Measurements from ENCODE around the gene FOXP4.

The FOXP4 gene

DNA sequence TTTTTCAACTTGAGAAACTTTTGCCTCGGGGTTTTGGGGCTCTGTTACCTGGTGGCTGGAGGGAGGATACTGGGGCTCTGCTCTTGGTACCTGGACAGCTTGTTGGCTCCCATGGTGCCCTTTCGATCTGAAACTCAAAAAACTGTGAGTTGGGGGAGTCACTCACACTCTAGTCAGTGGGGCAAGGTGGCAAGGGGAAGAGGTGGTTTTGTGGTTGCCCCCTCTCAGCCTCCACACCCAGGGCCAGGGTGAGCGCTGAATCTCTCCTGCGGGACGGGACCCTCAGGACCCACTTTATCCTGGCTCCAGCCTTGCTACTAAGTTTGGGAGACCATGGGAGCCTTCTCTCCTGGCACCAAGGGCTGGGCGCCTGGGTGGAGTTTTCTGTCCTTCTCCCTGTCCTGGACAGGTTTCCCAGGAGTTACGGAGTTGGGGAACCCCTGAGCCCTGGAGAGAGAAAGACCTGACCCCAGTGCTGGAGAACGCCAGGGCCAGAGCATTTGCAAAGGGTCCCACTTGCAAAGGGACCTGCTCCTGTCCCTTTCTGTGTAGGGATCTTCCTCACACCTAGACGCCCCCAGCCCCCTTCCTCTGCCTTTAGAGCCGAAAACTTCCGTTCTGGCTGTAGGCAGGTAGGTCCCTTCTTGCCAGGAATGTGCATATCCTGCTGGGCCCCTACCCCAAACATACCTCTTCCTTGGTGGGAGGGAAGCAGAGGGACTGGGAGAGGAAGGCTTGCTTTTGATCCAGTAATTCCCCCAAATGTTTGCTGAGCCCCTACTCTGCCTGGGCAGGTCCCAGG is 2.9 kb downstream of the FOXP4 start:
- DNase-seq, result no peak

DNA sequence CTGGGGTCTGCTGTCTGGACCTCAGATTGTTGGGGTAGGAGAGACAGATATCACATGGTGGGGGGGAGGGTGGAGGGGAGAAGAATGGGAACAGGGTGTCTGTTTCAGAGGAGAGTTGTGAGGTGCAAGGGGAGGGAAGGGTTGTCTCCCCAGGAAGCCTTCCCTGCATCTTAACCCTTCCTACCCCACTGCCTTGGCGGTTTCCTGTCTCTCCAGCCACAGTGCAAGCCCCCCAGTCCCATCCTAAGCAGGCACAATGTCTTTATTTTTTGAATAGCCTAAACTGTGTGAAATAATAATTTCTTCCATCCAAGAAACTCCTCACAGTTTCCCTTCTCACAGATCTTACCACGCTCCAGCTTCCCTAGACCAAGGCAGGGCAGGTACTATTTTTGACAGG is 3.5 kb downstream of the FOXP4 start:
- DNase-seq, result no peak

DNA sequence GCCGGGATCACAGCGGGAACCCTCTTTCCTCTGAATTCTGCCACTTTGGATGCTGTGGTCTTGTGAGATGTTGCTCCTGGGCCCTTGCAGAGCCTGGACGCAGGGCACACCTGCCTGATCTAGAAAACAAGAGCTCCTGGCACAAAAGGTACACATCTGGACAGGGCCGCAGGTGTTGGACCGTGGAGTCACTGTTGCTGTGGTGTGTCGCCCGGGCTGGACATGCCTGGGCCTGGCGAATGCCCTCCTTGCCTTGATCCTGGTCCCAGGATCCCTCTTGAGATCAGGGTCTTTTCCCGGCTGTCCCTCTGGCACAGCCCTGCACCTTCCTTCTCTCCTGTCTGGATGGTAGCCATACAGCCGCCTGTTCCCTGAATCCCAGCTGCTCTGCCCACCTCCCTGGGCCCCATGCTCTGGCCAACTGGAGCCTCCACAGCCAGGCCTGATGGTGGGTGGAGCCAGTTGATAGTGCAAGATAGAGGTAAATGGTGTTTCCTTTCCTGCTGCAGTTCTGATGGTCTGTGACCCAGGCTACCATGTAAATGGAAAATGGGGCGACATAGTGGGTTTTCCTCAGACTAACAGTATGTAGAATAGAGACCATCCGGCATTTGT is 5.0 kb downstream of the FOXP4 start:
- DNase-seq, result no peak

DNA sequence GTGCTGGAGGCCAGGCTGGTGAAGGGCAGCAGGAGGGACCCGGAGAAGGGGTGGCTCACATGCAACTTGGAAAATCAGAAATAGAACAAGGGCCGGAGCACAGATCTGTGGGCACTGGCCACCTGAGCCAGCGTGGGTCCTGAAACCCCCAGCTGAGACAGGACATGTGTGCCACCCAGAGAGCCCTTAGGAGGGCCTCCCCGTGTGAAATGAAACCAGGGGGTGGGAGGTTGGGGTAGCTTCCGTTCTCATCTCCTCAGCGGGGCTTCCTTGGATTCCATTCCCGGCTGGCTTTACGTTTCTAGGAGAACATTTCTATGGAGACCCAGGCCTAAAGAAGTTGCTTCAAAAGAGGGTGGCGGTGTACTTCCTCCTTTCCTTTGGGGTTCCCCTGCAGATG is 5.7 kb downstream of the FOXP4 start:
- DNase-seq, result no peak

DNA sequence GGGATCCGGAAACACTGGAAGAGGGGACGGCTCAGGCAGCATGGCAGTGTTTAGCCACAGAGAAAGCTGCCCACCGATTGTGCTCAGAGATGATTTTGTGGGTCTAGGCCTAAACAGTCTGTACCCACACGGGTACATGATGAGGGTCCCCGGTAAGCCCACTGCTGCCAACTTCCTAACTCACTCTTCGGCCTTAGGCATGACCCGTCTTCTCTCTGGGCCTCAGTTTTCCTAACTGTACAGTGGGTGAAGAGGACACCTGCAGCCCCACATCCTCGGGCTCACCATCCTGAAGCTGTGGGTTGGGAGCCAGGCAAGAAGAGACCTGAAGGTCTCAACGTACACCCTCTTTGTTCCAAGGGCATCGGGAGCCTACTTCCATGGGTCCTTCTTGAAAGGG is 6.5 kb downstream of the FOXP4 start:
- DNase-seq, result no peak

DNA sequence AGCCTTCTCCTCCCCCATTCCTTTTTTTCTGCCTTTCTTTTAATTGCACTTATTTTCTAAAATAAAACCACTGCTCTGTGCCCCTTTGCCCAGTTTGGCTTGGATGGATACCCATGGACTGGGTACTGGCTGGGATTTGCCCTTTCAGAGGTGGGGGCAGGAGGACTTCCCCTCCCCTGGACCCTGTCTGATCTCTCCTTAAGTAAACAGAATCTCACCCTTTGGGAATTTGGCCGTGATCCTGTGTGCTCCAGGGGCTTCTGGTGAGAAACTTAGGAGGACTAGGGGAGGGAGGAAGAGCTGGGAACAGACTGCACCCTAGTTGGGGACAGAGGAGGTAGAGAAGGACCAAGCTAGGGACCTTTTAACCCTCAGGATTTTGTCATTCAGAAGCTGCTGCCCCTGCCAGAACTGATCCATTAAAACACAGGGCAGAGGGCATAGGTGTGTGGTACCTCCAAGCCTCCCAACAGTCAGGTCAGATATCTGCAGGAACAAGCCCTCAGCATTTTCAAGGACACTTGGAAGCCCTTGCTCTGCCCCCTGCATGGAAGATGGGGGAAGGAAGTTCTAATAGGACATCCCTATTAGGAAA is 7.3 kb downstream of the FOXP4 start:
- no peak for DNase-seq

DNA sequence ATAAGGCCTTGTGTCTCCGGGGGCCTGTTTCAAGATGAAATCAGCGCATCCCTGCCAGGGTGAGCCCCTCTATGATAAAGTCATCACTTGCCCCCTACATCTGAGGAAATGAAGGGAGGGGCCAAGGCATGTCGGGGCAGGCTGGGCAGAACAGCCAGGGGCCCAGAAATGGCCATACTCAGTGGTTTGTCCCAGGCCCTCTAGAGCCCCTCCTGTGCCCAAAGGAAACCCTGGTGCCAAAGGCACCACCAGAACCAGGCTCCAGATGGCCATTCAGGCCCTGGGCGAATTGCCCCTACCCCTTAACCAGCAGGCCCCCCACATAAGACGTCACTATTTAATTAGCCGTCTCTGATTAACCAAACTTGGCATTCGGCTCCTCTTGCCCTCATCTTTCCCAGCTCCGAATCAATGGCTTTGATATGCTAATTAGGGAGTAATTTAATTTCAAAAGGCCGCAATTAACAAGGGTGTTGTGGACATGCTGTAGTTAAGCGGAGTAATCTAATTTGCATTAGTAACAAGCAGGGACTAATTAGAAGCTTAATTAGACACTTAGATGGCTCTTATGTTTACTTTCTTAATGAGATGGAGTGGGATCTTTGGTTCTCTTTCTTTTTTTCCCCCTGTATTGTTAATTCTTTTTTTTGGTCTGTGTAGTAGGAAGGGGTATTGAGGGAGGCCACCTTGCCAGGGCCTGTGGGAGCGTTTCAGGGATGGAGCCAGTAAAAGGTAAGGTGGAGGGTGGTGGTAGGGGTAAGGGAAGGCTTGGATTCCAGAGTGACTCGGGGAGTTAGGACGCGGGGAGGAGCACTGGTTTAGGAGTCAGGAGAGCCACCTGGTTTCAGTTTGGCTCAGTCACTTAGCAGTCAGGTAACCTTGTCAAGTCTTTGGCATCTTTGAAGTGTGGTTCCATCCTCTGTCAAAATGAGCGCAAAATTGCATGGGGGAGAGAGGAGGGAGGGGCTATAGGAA is 9.4 kb downstream of the FOXP4 start:
- no peak for DNase-seq

DNA sequence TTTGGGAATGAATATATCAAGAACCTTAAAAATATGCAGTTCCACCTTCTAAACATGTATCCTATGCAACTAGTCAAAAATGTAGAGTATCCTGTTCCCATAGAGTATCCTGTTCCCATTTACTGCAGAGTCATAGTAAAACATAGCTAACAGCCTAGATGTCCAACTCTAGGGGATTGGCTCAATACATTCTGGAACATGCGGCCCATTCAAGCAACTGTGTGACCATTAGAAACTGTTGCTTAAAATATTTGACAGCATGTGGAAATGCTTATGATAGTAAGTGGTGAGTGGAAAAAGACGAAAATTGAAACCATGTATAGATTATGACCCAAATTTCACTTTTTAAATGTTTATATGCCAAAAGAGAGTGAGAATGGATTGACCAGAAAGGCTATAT is 11.2 kb downstream of the FOXP4 start:
- DNase-seq, result no peak

DNA sequence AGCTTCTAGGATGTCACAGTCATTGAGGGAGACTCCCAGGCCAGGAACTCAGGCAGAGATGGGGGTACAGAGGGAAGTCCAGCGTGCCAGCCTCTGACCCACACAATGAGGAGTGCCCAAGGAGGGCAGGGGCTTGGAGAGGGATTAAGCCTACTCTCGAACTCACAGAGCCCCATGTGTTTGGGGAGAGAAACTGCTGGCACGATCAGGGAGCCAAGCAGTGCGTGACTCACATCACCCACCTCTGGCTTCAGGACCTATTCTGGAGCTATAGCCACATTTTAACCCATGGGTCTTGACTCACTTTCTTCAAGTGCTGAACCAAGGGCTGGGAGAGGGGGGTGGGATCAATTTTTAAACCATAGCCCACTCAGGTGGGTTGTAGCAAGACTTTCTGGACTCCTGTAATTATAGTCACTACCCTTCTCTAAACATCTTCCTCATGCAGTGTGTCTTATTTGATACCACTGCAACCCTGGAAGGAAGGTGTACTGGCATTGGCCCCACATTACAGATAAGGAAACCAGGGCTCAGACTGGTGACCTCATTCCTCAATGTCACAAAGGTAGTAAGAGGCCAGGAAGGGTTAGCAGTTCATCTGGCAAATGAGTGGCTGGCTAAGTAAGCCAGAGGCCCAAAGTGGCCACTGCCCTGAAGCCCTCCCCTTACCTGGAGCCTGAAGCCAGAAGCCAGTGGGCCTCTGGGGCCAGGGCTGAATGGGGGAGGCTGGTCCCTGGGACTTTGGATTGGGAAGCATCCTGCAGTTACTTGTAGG is 12.0 kb downstream of the FOXP4 start:
- no peak for DNase-seq

DNA sequence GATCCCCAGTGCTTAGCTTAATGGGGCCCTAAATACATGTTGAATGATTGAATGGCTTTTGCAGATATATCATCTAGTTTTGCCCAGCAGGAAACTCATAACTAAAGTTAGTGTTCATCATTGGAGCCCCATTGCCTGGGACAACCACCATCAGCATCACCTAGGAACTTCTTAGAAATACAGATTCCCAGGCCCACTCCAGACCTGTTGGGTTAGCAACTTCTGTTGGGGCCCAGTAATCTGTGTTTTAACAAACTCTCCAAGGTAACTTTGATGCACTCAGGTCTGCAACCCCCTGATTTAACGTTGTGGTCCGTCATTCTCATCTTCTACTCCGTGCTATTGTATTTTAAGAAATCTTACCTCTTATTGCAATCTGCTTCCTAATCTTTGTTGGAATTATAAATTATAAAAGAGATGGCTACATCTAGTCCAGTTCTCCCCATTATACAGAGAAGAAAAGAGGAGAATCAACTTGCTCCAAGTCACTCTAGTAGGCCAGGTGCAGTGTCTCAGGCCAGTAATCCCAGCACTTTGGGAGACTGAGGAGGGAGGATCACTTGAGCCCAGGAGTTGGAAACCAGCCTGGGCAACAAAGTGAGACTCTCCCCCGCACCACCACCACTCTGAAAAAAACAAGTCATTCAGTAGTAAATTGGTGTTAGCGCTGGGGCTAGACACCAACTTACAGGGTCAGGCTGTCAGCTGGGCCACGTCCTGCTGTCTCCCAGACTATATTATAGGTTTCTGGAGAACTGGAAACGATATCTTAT is 13.7 kb downstream of the FOXP4 start:
- DNase-seq, result no peak

DNA sequence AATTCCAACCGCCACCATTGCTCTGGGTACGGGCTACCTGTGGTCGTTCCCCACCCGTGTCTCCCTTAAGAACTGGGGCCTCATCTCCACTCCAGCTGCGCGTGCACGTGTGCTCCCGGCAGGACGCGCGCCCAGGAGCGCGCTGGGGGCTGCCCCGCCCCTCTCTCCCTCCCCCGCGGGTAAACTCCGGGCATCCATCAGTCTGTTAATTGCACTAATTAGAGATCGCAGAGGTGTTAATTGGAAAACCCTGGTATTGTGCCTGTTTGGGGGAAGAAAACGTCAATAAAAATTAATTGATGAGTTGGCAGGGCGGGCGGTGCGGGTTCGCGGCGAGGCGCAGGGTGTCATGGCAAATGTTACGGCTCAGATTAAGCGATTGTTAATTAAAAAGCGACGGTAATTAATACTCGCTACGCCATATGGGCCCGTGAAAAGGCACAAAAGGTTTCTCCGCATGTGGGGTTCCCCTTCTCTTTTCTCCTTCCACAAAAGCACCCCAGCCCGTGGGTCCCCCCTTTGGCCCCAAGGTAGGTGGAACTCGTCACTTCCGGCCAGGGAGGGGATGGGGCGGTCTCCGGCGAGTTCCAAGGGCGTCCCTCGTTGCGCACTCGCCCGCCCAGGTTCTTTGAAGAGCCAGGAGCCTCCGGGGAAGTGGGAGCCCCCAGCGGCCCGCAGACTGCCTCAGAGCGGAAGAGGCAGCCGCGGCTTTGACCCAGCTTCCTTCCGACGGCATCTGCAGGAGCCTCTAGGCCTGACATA is 14.4 kb downstream of the FOXP4 start:
- peak; percentile 93 for DNase-seq

DNA sequence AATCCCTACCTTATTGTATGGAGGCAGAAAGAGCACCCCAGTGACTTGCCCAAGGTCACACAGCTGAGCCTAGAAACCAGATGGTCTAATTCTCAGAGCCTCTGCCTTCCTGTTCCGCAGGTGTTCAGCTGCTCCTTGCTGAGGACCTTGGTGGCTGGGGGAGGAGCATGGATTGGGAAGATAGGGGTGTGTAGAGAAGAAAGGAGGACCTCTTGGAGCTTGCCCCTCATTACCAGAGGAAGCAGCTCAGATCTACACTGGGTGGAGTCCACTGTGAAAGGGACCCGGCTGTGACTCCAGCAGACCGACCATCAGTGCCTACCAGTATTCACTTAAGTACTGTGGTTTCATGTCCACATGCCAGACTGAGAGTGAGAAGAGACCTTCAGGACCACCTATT is 15.2 kb downstream of the FOXP4 start:
- no peak for DNase-seq

DNA sequence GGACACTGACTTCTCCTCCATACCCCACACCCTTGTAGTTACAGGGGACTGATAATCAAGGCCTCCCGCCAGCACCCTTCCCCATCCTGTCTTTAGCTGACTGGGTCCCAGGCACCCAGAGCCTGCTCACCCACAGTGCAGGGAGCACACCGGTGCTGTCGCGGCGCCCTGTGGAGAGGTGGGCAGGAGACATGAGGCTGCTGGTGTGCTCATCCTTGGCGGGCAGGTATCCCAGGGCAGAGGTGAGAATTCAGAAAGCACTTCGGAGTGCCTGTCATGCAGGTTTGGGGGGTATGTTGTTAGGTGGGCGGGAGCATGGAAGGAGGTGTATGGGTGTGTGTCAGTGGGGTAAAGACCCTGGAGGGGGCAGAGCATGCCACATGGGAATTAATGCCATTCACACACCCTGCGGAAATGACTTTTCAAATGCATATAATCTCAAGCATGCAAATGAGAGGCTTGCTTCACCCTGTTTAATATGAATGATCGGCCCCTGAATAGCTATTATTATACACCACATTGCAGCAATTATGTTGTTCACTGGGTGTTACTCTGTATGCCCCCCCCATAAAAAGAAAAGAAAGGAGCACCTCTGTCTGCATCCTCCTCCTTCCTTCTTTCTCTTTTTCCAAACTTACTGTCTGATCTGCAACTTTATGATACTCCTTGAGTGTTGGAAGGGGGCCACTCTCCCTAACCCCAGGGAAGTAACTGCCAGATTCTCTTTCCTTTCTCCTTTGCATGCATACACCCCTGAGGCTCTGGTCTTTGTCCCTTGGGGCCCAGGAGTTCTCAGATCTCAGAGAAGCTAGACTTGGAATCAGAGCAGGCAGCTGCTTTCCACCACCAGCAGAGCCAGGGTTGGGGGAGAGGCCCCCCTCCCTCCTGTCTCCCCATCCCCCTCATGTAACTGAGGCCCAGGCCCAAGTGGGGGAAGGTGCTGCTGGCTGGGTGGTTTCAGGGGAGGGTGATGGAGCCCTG is 16.0 kb downstream of the FOXP4 start:
- DNase-seq, result no peak

DNA sequence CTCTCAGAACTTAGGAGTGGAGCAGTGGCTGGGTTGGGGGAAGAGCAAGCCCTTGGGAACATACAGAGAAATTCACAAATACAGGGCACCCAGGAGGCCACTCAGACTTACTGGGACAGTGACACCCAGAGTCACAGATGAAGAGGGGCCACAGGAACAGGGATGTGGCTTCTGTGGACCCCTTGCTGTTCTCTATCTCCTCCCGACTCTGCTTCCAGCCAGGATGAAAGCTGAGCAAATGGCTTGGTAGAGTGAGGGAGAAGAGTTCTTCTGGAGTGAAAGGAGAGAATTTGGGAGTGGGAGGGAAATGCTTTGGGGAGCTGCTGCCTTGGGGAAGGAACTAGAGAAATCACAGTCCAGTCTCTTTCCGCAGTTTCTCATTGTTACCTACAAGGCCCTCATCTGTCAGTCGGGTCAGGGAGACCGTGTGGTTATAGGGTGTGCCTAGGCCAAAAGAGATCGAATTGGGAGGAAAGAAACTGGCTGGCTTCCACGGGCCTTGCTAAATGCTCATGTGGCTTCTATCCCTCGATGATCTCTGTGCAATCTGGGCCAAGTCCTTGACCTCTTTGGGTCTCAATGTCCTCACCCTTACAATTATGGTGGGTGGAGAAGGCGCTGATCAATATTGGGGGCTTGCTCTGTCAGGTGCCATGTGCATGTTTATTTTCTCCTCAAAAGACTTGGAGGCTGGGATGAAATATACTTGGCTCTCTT is 17.0 kb downstream of the FOXP4 start:
- no peak for DNase-seq

DNA sequence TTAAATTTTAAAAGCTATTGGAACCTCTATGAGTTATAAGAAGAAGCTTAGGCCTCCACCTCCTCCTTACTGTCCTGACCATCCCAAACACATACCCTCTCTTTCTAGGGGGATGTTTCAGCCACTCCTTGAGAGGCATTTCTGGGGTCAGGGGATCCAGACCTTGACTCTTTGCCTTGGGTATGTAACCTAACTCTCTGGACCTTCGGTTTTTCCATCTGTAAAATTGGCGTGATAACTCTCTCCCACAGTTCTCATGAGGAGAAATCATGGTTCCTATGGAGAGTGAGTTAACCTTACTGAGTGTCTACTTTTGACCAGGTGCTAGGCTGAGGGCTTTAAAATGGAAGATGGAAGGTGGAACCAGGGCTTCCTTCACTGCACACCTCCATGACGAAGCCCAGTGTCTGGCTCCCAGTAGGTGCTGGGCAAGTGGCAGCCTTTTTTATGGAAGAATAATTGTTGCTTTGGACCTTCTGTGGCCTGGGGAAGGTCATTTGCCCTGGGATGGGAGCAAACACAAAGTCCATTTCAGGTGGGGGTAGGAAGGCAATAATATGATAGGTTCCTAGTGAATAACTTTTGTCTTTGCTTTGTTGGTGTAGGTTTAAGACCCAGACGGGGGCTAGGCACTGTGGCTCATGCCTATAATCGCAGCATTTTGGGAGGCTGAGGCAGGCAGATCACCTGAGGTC is 18.4 kb downstream of the FOXP4 start:
- DNase-seq, result no peak

DNA sequence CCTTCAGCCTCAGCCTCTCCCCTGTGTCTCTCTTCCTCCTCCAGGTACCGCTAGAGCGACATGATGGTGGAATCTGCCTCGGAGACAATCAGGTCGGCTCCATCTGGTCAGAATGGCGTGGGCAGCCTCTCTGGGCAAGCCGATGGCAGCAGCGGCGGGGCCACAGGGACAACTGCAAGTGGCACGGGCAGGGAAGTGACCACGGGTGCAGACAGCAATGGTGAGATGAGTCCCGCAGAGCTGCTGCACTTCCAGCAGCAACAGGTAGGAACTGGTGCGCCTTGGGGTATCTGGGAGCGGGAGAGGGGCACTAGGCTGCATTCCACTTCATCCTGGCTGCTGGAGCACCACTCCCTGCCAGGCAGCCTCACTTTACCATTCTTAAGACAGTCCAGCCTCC is 19.5 kb downstream of the FOXP4 start:
- DNase-seq, result no peak

DNA sequence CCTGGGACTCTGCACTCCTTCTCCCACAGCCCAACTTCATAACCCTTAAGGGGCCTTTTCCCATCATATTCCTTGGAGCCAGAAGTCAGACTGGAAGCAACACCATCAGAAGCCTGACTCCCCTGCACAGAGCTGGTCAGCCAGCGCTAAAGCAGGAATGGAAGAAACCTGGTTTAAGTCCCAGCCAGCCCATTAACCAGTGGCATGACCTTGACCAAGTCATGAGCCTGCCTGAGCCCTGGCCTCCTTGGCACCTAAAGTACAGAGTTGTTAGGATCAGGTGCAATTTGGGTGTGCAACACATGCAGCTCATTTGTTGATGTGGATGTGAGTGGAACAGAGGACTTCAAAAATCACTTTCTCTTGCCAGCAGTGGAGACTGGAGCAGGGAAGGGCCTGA is 20.8 kb downstream of the FOXP4 start:
- no peak for DNase-seq

DNA sequence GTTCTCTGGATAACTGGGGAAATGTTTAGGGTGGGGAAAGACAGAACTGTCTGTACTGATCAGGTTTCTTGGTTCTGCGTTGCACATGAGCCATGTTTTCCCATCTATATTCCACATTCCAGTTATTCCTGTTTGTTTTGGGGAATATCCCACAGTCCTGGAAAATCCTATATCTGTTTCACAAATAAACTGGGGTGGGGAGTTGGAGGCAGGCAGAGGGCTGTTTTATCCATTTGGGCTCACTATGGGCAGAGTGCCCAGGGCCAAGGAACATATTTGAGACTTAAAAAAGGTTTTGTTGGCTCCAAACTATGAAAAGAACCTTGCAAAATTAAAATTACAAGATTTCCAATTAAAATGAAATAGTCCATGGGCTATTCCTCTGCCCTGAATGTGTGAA is 21.5 kb downstream of the FOXP4 start:
- DNase-seq, result no peak
